Neural cell (in vitro differentiated cells): ENCODE data around the gene GSTA3.

Experiments
- CTCF ChIP-seq: fragments of 450-650 bp; IDR thresholded peaks from 2 replicates; pipeline ENCODE4 v1.5.1; 2014; ENCODE audit warnings: antibody characterized with exemption, mild to moderate bottlenecking, moderate library complexity; ENCODE audit not compliant: poor library complexity, severe bottlenecking
- EP300 ChIP-seq: fragments of 450-650 bp; conservative IDR thresholded peaks from 2 replicates; pipeline ENCODE4 v1.6.1; 2014; ENCODE audit warnings: antibody characterized with exemption, mild to moderate bottlenecking, moderate library complexity; ENCODE audit not compliant: poor library complexity, severe bottlenecking
- EZH2 ChIP-seq: fragments of 200-600, 300-800 bp; shearing (Covaris generic), sonication (generic); IDR thresholded peaks from 2 replicates; pipeline ENCODE4 v1.6.1; 2014; ENCODE audit warnings: antibody characterized with exemption, low read length, borderline replicate concordance, mild to moderate bottlenecking; ENCODE audit not compliant: insufficient read depth, poor library complexity, severe bottlenecking
- POLR2AphosphoS5 ChIP-seq: IDR thresholded peaks from 2 replicates; pipeline ENCODE4 v1.6.1; 2012
- TAF1 ChIP-seq: IDR thresholded peaks from 2 replicates; pipeline ENCODE4 v1.6.1; 2012; ENCODE audit warnings: low read depth
- TF ChIP-seq, protein P1 (sequence below): IDR thresholded peaks from 2 replicates; pipeline ENCODE4 v1.6.1; 2012; ENCODE audit warnings: borderline replicate concordance

DNA sequence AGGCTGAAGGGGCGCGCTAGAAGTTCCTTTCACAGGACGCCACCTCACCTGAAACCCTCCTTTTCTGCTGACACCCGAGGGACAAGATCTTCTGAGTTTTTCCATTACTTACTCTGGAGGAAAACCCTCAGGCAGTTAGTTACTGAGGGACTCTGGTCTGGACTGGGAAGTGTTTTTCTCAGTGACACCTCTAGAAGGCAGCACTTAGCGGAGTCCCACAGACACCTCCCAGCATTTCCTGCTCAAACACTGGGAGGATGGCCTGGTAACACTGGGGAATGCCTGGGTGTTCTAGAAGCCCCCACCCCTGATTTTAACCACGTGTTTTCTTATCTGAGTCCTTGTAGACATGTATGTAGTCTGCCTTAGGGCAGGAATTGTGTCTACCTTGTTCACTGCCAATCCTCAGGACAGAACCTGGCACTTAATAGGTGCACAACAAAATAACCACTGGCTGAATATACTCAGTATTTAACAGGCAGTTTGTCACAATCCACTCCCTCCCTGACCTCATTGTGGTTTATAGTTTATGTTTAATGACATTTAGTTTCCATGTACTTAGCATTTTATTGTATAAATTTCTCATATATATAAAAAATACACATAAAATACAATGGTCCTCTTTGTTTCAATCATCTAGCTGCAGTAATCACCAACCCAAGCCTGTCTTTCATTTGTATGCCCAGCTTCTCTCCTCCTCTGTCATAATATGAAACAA is 4.8 kb downstream of the GSTA3 start:
- no peak for TF ChIP-seq POLR2AphosphoS5
- TF ChIP-seq CTCF: no peak
- no peak for TF ChIP-seq EP300
- no peak for TF ChIP-seq EZH2
- TF ChIP-seq, protein P1, sequence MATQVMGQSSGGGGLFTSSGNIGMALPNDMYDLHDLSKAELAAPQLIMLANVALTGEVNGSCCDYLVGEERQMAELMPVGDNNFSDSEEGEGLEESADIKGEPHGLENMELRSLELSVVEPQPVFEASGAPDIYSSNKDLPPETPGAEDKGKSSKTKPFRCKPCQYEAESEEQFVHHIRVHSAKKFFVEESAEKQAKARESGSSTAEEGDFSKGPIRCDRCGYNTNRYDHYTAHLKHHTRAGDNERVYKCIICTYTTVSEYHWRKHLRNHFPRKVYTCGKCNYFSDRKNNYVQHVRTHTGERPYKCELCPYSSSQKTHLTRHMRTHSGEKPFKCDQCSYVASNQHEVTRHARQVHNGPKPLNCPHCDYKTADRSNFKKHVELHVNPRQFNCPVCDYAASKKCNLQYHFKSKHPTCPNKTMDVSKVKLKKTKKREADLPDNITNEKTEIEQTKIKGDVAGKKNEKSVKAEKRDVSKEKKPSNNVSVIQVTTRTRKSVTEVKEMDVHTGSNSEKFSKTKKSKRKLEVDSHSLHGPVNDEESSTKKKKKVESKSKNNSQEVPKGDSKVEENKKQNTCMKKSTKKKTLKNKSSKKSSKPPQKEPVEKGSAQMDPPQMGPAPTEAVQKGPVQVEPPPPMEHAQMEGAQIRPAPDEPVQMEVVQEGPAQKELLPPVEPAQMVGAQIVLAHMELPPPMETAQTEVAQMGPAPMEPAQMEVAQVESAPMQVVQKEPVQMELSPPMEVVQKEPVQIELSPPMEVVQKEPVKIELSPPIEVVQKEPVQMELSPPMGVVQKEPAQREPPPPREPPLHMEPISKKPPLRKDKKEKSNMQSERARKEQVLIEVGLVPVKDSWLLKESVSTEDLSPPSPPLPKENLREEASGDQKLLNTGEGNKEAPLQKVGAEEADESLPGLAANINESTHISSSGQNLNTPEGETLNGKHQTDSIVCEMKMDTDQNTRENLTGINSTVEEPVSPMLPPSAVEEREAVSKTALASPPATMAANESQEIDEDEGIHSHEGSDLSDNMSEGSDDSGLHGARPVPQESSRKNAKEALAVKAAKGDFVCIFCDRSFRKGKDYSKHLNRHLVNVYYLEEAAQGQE: no peak
- no peak for TF ChIP-seq TAF1
